GM23248 (cell line): ENCODE results near the gene DXO.
"Not testable (repeated sequence)": the region's sequence is repeated elsewhere in the genome, so short reads cannot be mapped to it uniquely, and the experiment has no call there.

Source experiments
- EZH2 ChIP-seq: fragments of 200-600 bp; sonication (generic); IDR thresholded peaks from 2 replicates; pipeline ENCODE4 v1.6.1; 2018; ENCODE audit warnings: antibody characterized with exemption, mild to moderate bottlenecking; ENCODE audit not compliant: insufficient read depth, poor library complexity, severe bottlenecking
- EZH2phosphoT487 ChIP-seq: fragments of 200-600 bp; sonication (generic); IDR thresholded peaks from 2 replicates; pipeline ENCODE4 v1.6.1; 2018; ENCODE audit warnings: antibody characterized with exemption, moderate library complexity, mild to moderate bottlenecking, low read depth; ENCODE audit not compliant: insufficient read depth

DNA sequence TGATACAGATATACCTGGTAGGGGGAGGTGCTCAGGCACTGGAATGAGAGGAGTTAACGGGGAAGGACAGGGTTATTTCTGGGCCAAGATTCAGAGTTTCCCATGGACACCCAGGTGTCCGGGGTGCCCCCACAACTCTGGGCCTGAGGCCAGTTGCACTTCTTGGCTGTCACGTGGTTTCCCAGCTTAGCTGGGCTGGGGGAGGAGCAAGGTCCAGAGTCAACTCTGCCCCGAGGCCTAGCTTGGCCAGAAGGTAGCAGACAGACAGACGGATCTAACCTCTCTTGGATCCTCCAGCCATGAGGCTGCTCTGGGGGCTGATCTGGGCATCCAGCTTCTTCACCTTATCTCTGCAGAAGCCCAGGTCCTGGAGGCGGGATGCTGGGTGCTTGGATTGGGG is 42.6 kb upstream of the DXO start, which contains the start of gene C4B:
- TF ChIP-seq EZH2, EZH2phosphoT487: not testable (repeated sequence)
